GM10847 (cell line): ENCODE results near the gene RNF26.

Experiments
- POLR2A ChIP-seq: IDR thresholded peaks from 2 replicates; pipeline ENCODE4 v1.6.1; 2011; ENCODE audit not compliant: insufficient read length; ENCODE audit errors: extremely low read depth

The RNF26 gene

DNA sequence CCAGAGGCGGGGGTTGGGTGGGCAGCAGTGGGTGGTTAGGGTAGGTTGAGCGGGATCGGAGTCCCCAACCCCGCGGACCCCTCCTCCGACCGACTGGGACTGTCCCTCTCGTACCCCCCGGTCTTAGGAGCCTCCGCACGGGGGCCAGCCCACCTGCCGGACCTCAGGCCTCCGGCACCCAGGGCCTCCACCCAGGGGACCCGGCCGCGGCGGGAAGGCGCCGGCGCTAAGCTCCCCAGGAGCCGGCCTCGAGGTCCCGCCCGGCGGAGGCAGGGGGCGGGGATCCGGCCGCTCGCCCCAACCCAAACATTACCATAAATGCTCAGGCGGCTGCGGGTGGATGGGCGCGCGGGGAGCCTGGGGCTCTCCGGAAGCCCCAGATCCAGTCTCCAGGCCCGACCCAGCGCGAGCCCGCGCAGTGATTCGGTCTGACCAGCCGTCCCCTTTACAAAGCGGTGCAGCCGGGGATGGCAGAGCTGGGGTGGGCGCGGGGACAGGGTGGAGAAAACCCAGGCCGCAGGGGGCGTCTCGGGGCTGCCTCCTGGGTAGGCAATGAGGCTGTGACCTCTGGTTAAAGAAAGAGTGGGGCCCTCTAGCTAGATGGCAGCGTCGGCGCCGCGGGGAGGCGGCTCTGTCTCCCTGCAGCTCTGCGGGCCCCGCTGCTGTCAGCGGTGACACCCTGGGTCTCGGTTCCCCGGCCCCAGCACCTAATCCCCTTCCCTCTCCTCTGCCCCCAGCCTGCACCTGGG is 13.4 kb upstream of the RNF26 start:
- TF ChIP-seq POLR2A, result peak; percentile 65

GRCh38 chr11:119322360-119322739 is 12.0 kb upstream of the RNF26 start:
- TF ChIP-seq POLR2A, result no peak

GRCh38 chr11:119322921-119323531 is 11.3 kb upstream of the RNF26 start:
- TF ChIP-seq POLR2A, result no peak

GRCh38 chr11:119323532-119324033 is 10.7 kb upstream of the RNF26 start:
- no peak for TF ChIP-seq POLR2A

DNA sequence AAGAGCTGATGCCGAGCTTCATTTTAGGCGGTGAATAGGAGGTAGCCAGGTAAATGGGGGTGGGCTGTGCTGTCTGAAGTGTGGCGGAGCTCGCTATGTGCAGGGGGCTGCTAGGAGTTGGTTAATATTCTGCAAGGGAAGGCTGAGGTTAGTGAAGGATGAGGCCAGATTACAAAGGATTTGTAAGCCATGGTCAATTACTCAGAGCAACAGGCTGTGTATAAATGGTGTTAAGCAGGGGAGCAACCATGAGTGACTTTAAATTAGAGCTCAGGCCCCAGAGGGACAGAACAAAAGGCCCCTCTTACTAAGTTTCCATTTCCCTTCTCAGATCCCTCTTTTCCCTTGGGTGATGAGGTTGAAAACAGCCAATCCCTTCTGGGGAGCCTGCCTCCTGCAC is 10.1 kb upstream of the RNF26 start:
- no peak for TF ChIP-seq POLR2A

DNA sequence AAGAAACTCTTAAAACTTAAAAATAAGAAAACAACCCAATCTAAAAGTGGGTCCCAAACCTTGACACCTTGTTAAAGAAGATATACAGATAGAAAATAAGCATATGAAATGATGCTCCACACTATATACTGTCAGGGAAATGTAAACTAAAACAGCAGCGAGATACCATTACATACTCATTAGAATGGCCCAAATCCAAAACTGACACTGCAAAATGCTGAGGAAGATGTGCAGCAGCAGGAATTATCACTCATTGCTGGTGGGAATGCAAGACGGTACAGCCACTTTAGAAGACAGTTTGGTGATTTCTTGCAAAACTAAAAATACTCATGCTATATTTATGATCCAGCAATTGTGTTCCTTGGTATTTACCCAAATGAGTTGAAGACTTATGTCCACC is 5.0 kb upstream of the RNF26 start:
- no peak for TF ChIP-seq POLR2A

DNA sequence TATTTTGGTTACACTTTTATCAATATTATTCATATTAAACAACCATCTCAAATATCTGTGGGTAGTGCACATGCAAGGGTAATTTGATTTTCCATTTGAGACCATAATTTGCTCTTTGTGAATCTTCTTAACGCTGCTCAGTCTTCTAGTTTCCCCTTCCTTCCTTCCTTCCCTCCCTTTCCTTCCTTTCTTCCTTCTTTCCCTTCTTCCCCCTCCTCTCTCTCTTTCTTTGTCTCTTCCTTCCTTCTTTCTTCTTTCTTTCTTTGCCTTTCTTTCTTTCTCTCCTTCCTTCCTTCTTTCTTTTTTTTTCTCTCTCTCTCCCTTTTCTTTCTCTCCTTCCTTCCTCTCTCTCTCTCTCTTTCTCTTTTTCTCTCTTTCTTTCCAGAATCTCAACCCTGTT is 4.1 kb upstream of the RNF26 start:
- TF ChIP-seq POLR2A, result no peak

DNA sequence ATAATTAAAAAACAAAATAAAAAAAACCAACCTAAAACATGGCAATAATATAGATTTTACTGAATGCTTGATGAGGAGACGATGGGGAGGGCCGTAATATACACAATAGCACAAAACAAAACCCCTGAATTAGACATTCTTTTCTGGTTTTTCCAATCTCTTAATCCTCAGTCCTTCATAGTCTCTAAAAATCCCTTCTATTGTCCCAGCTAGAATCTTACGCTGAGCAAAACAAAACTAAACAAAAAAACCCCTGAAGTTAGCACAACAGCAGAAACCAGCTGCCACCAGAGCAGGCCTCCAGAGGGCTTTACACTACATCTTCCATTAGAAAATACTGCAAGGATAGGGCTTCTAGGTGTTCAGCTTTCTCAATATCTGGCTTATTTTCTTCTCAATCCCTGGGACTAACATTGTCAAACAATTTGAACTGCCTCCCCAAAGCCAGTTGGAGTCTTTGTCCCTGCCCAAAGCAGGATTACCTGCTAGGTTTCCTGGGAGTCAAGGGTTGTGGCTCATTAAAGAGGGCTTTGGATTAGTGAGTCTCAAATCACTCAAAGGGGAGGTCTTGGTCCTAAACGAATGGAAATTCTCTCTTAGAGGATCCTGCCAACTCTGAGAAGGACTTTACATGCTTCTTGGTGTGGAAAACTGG is 2.1 kb upstream of the RNF26 start:
- no peak for TF ChIP-seq POLR2A

- no peak for TF ChIP-seq POLR2A
Measured at GRCh38 chr11:119335091-119335654, 846 bp downstream of the RNF26 start.

- no peak for TF ChIP-seq POLR2A
Measured at GRCh38 chr11:119335655-119336543, 1.6 kb downstream of the RNF26 start.

GRCh38 chr11:119336744-119337469 is 2.6 kb downstream of the RNF26 start:
- TF ChIP-seq POLR2A, result no peak

- TF ChIP-seq POLR2A, result no peak
Measured at GRCh38 chr11:119337581-119338317, 3.4 kb downstream of the RNF26 start.

GRCh38 chr11:119338318-119338890 is 4.1 kb downstream of the RNF26 start:
- no peak for TF ChIP-seq POLR2A

DNA sequence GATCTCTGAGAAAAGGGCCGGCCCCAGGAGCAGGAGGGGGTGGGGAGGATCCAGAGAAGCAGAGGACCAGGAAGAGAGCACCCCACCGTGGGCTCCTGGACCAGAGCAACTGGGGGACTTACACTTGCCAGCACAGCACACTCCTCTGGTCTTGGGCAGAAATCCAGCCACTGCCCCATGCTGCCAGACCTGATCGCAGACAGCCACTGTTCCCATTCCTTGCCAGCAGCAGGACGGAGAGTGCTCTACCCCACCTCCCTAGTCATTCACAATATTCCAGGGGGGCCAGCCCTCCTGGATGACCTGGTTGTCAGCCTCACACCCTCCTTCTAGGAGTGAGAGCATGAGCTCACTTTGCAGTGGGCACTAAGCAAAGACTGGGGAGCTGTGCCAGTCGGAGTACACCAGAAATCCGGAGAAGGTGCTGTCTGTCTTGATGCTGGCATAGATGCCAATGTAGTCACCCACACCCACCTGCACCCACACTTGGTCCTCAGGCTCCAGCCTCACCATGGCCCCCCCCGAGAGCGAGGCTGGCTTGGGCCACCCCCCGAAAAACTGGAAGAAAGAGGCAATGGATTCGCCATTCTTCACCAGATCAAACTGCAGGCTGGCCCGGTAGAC is 4.8 kb downstream of the RNF26 start:
- no peak for TF ChIP-seq POLR2A
